SJCRH30 (cell line): Measurements from ENCODE around the gene GABBR2. TPM values are rescaled to one million over a fixed set of nuclear protein-coding genes. Genes with fewer than 3 reads are reported as not detected.

Experiments
- DNase-seq, 2 experiments: peaks; one replicate each; pipeline ENCODE4 v3.0.0-alpha.2; 2015 to 2020
- H3K27ac ChIP-seq: fragments of 250-450 bp; sonication (Bioruptor Pico); 2 replicates; pipeline ENCODE4 v1.5.1; 2020; ENCODE audit warnings: mild to moderate bottlenecking, moderate library complexity
- H3K27me3 ChIP-seq: fragments of 250-450 bp; sonication (Bioruptor Pico); 2 replicates; pipeline ENCODE4 v1.5.1; 2020; ENCODE audit warnings: mild to moderate bottlenecking, moderate library complexity
- H3K36me3 ChIP-seq: fragments of 250-450 bp; sonication (Bioruptor Pico); 2 replicates; pipeline ENCODE4 v1.5.1; 2020; ENCODE audit warnings: mild to moderate bottlenecking, moderate library complexity
- H3K4me1 ChIP-seq: fragments of 250-450 bp; sonication (Bioruptor Pico); 2 replicates; pipeline ENCODE4 v1.5.1; 2020; ENCODE audit warnings: mild to moderate bottlenecking, moderate library complexity
- H3K4me3 ChIP-seq: fragments of 250-450 bp; sonication (Bioruptor Pico); 2 replicates; pipeline ENCODE4 v1.5.1; 2020; ENCODE audit warnings: mild to moderate bottlenecking, moderate library complexity
- H3K9me3 ChIP-seq: fragments of 250-450 bp; sonication (Bioruptor Pico); replicated peaks from 2 replicates; pipeline ENCODE4 v1.5.1; 2020; ENCODE audit warnings: mild to moderate bottlenecking, moderate library complexity
- total RNA-seq: library from RNA; depleted of rRNA; stranded (reverse); fragments of >200 nt; shearing (Covaris generic); gene quantifications from 2 replicates; pipeline ENCODE4 v1.2.3, GENCODE V29; 2014

GABBR2 gene
- total RNA-seq, 1 experiment from 2014 or later: not detected

DNA sequence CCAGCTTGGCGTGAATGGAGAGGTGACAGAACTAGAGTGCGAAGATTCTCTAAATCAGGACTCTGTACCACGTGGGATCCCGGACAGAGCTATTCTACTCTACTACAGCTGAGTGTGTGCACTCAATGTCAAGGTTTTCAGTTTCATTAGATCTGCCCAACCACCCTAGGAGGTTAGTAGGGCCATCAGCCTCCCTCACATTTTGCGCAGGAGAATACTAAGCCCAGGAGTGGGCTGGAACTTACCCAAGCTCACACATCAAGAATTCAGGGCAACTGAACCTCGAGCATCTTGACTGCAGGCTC, 385.0 kb downstream of the GABBR2 start:
- no peaks in the 10 kb centered on the region for H3K9me3 ChIP-seq
- H3K27ac ChIP-seq: no peak overlapping the region
- no peak overlapping the region for H3K4me3 ChIP-seq
- H3K27me3 ChIP-seq: no peaks in the 10 kb centered on the region
- no peaks in the 10 kb centered on the region for H3K36me3 ChIP-seq
- H3K4me1 ChIP-seq: no peaks in the 10 kb centered on the region
- no peak for DNase-seq

DNA sequence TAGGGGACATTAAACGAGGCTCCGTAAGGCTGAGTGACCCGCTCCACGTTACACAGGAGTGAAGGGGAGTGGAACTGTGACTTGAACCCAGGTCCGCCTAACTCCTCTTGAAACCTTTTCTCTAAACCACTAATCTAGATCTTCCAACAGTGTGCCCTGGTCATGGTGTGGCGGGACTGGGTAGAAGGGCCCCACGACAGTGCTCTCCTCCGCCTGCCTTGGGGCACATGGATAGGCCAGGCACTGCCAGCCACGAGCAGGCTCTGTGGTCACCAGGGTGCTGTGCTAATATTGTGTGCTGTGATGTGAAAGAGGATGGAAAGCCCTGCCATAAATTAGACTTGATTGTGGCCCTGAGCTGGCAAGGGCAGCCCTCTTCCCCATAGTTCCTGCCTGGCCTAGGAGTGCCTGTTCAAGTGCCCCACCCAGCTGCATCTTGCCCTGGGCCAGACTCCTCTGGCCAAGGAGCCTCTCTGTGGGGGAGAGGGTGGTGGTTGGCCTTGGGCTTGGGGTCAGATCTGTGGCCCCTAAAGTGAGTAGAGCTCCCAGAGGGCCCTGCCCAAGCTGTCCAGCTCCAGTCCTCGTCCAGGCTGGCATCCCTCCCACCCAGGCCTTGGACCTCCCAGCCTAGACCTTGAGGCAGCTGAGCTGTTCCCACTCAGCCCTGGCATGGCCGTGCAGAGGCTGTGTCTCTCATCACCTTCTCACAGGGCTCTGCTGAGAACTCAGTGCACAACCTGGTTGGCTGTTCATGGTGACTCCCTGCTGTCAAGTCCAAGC, 385.5 kb downstream of the GABBR2 start:
- no peak for DNase-seq
- H3K27ac ChIP-seq: no peak overlapping the region
- no peaks in the 10 kb centered on the region for H3K9me3 ChIP-seq
- no peaks in the 10 kb centered on the region for H3K27me3 ChIP-seq
- no peaks in the 10 kb centered on the region for H3K36me3 ChIP-seq
- no peak overlapping the region for H3K4me3 ChIP-seq
- no peaks in the 10 kb centered on the region for H3K4me1 ChIP-seq

DNA sequence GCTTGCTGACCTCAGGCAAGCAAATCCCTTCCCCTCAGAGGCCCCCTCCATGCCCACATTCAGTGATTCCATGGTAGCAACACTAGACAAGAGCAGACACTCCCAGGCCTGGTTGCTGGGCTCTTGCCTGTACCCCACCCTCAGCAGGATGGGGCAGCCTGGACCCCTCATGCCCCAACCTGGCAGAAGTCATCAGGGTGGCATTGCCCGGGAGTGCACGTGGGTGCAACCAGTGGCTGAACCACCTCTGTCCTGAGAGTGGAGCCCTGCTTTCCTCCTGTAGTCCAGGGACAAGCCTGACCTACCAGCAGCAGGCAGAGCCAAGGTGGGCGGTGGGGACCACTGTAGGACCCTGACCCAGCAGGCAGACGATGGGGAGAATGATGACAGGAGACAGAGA, 387.5 kb downstream of the GABBR2 start:
- DNase-seq: no peak
- Histone ChIP-seq H3K4me1 (no peaks in the 10 kb centered on the region), H3K27me3 (peaks cover 2% of the 10 kb centered on the region; the same call in 1 of the 2 replicates), H3K4me3 (no peak overlapping the region), H3K9me3 (no peaks in the 10 kb centered on the region), H3K27ac (no peak overlapping the region), H3K36me3 (no peaks in the 10 kb centered on the region)

DNA sequence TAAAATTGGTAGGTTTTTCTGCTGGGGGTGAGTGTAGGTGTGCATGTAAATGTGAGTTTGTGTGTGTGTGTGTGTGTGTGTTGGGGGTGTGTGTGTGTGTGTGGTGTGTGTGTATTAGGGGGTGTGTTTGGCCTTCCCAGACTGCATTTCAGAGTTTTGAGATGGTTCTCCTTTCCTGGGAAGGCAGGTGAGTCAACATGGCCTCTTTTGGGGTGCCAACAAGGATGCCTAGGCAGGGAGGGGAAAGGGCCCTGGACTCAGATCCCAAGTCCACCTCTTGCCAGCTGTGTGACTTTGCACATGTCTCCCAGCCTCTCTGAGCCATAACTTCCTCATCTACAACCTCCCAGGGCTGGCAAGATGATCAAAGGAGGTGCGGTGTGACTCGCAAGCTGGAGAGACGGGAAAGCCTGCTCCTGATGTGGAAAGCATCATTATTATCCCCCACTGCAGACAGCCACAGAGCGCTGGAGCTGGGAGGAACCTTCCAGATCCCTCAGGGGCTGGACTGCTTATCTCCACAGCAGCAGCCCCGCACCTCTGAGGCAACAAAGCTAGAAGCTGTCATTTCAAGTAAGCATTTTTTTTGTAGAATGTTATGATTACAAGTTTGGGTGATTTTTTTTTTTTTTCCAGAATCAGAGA, 389.8 kb downstream of the GABBR2 start:
- Histone ChIP-seq H3K36me3 (no peaks in the 10 kb centered on the region), H3K27ac (no peak overlapping the region), H3K4me3 (no peak overlapping the region), H3K27me3 (peaks cover 3% of the 10 kb centered on the region; the same call in 1 of the 2 replicates), H3K4me1 (no peaks in the 10 kb centered on the region), H3K9me3 (no peaks in the 10 kb centered on the region)
- no peak for DNase-seq

DNA sequence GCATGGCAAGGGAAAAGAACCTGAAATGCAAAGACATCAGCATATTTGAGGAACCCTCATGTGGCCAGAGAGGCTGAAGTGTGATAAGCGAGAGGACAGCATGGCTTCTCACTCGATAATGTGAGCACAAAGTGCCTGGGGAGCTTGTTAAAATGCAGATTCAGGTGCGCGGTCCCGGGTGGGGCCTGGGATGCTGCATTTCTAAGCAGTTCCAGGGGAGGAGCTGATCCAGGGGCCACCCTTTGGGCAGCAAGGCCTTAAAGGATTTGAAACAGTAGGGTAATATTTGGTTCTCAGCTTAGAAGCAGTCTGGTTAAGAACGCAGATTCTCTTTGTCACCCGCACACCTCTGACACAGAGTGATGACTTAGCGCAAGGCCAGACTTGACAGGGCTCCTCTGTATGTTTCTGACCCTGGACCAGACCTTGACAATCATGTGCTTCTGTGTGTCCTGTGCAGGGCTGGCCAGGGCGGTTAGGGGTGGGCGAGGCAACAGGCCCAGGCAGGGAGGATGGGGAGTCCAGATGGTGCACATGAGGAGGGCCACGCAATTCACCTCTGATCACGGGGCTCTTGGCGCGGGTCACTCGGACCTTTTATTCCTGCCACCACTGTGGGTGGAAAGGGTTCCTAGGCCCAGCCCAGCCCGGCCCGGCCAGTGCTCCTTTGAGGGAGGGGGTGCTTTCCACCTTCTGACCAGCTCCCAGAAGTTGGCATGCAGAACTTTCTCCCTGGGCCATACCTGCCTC, 390.5 kb downstream of the GABBR2 start:
- Histone ChIP-seq H3K4me1 (no peaks in the 10 kb centered on the region), H3K9me3 (no peaks in the 10 kb centered on the region), H3K27ac (no peak overlapping the region), H3K4me3 (no peak overlapping the region), H3K27me3 (peaks cover 3% of the 10 kb centered on the region; the same call in 1 of the 2 replicates), H3K36me3 (no peaks in the 10 kb centered on the region)
- no peak for DNase-seq

DNA sequence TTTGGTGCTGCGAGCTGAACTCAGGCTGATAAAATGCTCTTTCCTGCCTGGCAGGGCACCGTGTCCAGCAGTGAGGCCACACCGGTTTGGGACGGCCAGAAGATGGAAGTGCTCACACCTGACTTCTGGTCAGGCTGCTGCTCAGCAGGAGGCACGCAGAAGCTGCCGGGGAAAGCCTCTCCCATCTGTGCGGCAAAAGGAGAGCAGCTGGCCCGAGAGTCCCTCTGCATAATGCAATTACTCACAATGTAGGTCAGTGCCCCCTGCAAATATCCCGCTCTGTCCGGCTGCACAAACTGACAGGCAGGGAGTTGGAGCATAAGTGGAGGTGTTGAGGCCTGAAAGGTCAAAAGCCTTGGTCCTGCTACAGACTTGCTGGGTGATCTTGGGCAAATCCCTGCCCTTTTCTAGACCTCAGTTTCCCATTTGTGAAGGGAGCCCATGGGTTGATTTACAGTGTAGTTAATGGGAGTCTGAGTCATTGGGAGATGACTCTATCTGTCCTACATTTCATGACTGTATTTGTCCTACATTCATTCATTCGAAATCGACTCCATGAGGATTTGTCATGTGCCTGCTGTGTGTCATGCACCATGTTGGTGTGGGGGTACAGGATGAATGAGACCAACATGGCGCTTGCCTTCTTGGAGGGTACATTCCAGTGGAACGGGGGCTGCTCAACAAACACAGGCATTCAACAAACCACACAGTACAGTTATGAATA, 391.4 kb downstream of the GABBR2 start:
- Histone ChIP-seq H3K4me3 (no peak overlapping the region), H3K9me3 (no peaks in the 10 kb centered on the region), H3K36me3 (no peaks in the 10 kb centered on the region), H3K27ac (no peak overlapping the region), H3K4me1 (no peaks in the 10 kb centered on the region), H3K27me3 (peaks cover 3% of the 10 kb centered on the region; the same call in 1 of the 2 replicates)
- peak in 1 of 2 experiments; percentile 22 for DNase-seq

DNA sequence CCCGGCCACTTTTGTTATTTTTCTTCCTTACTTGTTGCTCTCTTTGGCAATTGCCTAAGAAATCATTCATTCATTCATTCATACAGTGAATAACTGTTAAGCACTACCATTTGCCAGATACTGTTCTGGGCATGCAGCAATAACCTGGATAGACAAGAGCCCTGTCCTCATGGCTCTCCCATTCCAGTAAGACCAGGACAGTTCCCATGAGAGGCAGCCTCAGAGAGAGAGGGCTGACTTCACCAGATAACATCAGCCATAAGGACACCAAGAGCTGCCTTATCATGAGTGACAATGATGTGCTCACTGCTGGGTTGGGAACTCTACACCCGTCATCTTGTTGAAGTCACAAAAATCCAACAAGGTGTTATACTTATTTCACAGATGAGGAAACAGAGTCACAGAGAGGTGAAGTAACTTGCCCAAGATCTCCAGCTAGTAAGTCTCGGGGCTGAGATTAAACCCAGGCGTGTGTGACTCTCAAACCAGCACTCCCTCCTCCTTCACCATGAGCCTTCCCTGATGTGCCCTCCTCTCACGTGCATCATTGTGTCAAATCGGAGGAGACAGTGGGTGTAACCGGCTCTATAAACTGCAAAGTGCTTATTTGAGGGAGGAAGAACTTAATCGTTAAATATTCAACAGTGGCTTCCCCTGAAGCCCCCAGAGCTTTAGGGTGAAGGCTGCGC, 392.1 kb downstream of the GABBR2 start:
- no peak overlapping the region for H3K4me3 ChIP-seq
- peaks cover 3% of the 10 kb centered on the region; the same call in 1 of the 2 replicates for H3K27me3 ChIP-seq
- no peaks in the 10 kb centered on the region for H3K36me3 ChIP-seq
- no peaks in the 10 kb centered on the region for H3K4me1 ChIP-seq
- no peak overlapping the region for H3K27ac ChIP-seq
- no peak for DNase-seq
- H3K9me3 ChIP-seq: no peaks in the 10 kb centered on the region

DNA sequence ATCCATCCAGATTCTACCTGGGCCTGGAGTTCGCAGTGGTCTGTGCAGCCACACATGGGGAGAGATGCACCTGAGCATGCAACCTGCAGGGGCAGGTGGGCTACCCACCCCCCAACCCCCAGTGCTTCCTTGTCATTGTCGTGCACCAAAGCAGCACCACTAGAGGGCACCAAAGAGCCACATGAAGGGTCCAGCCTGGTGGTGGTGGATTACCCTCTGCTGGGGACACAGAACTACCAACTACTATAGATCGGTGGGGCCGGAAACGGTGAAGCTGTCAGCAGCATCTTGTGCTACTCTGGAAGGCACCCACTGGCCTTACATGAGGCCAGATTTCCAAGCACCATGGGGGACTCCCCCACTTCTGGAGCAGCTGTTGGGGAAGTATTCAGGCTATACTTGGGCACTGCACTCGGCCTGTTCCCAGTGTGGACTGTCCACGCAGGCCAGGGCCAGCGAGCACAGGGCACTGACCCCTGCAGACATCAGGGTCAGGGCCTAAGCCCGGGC, 393.1 kb downstream of the GABBR2 start:
- Histone ChIP-seq H3K9me3 (no peaks in the 10 kb centered on the region), H3K36me3 (no peaks in the 10 kb centered on the region), H3K4me3 (no peak overlapping the region), H3K4me1 (no peaks in the 10 kb centered on the region), H3K27me3 (peaks cover 3% of the 10 kb centered on the region; the same call in 1 of the 2 replicates), H3K27ac (no peak overlapping the region)
- DNase-seq: peak; percentile 81 to 90

DNA sequence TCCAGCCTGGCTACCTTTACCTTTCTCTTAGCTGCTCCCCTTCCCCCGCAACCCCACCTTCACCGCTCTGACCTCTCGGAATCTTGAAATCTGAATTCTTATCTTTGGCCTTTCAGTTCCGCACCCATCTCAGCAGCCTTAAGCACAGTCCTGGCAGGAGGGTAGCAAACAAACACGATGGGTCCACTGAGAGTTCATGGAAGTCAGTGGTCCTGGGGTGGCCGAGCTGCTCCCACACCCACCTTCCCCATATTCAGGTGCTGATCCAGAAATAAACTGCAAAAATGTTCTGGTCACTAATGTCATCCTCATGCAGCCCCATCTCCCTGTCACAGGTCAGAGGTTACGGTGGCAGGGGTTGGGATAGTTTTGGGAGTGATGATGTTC, 393.7 kb downstream of the GABBR2 start:
- DNase-seq: no peak
- no peaks in the 10 kb centered on the region for H3K36me3 ChIP-seq
- H3K27ac ChIP-seq: no peak overlapping the region
- peaks cover 3% of the 10 kb centered on the region; the same call in 1 of the 2 replicates for H3K27me3 ChIP-seq
- no peaks in the 10 kb centered on the region for H3K9me3 ChIP-seq
- H3K4me1 ChIP-seq: no peaks in the 10 kb centered on the region
- H3K4me3 ChIP-seq: no peak overlapping the region

DNA sequence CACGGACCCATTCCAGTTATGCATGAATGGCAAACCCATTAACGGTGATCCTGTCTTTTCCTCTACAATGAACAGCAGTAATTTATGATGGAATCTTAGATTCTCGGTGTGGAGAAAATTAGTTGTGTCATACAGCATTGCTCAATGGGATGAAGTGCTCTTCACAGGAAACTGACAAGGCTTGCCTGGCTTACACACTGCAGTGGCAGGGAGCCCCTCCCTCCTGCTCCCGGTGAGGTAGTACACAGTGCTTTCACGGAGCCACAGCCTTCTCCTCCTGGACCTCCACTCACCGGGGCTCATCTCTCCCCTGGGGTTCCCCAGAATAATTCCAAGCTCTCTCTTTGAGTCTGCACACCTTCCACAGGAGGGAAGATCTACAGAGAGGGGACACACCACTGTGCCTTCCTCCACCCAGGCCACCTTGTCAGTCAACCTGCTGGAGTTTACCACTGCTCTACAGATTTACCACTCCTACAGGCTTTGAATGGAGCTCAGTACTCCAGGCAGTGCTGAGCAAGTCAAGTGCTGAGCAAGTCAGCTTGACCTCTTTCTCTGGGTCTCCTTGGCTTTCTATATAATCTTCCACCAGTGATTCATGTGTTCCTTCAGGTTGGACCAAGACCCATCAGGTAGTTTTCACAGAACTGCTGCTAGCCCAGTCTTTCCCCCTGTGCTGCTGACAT, 394.2 kb downstream of the GABBR2 start:
- Histone ChIP-seq H3K4me1 (no peaks in the 10 kb centered on the region), H3K9me3 (no peaks in the 10 kb centered on the region), H3K27me3 (peaks cover 3% of the 10 kb centered on the region; the same call in 1 of the 2 replicates), H3K27ac (no peak overlapping the region), H3K4me3 (no peak overlapping the region), H3K36me3 (no peaks in the 10 kb centered on the region)
- DNase-seq: no peak

DNA sequence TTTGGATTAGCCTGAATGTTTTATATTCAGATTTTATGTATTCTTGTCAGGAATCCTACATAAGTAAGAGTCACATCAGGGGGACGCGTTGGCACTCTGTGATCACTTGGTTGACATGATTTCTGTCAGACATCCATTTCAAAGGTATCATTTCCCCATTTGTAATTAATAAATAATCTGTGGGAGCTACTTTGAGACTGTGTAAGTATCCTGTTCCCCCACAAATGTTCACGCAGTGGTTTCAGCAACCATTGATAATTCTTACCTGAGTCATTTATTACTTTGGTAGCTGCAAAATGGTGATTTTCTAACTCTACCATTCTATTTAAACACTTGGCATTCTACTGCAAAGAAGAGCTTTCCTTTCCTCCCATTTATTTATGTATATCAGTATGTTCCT, 396.4 kb downstream of the GABBR2 start:
- DNase-seq: no peak
- no peaks in the 10 kb centered on the region for H3K36me3 ChIP-seq
- H3K27ac ChIP-seq: no peak overlapping the region
- 0 out of 2 replicates have a peak, but pooled peaks cover 3% of the 10 kb centered on the region for H3K27me3 ChIP-seq
- H3K9me3 ChIP-seq: no peaks in the 10 kb centered on the region
- H3K4me1 ChIP-seq: no peaks in the 10 kb centered on the region
- H3K4me3 ChIP-seq: no peak overlapping the region

DNA sequence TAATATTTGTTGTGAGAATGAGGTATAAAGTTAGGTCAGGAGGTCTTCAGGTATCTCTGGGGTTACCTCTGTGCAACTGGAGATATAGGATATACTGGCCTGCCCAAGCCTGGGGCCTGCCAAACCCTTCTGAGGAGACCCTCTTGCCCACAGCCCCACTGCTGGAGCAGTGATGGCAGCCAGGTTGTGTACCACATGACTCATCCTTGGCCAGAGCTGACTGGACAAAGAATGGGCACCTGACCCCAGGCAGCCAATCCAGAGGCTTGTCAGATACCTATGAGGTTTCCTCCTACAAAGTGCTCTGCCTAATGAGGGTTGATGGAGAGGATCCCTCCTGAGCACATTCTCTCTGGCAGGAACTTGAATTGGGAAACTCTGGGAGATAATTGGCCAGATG, 397.2 kb downstream of the GABBR2 start:
- no peak for DNase-seq
- Histone ChIP-seq H3K9me3 (no peaks in the 10 kb centered on the region), H3K27ac (no peak overlapping the region), H3K4me1 (no peaks in the 10 kb centered on the region), H3K36me3 (no peaks in the 10 kb centered on the region), H3K27me3 (0 out of 2 replicates have a peak, but pooled peaks cover 3% of the 10 kb centered on the region), H3K4me3 (no peak overlapping the region)

DNA sequence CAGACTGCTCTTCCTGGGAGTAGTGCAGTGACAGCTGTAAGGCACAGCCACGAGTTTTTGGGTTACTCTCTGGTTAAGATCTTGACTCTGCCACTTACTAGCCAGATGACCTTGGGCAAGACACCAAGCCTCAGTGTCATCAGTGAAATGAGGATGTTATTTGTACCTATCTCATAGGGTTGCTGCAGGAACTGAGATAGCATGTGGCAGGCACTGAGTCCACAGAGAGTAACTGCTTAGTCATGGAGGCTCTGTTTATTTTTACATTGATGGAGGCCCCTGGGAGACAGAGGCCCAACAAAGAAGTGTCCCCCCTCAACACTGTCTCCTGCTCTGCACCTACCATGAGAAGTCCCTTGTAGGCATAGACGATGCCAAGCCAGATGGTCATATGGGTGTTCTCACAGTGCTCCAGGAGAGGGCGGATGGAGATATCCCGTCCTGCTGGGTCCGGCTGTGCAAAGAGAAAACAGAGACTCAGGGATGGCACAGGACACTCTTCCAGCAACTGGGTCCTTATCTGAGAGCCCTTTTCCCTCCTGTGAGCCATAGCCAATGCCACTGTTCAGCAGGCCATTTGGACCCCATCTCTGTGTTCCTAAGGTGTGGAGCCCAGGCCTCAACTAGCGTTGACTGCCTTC, 397.9 kb downstream of the GABBR2 start:
- no peaks in the 10 kb centered on the region for H3K9me3 ChIP-seq
- no peak for DNase-seq

More for the DNA sequence above, 397.9 kb downstream of the GABBR2 start:
- Histone ChIP-seq H3K4me3 (no peak overlapping the region), H3K27me3 (no peaks in the 10 kb centered on the region), H3K27ac (no peak overlapping the region), H3K4me1 (no peaks in the 10 kb centered on the region), H3K36me3 (no peaks in the 10 kb centered on the region)
